GM21825 (cell line): ENCODE data around the gene SRPRB.
A peak's percentile ranks its signal among the peaks of the same experiment; 100 is the strongest.

Source experiments
- ATAC-seq: cut with Tn5 transposase; IDR thresholded peaks from one replicate; pipeline ENCODE4 v1.9.1; 2021; ENCODE audit warnings: mild to moderate bottlenecking, moderate library complexity; ENCODE audit not compliant: unreplicated experiment

The SRPRB gene

GRCh38 chr3:133805702-133806475 is at the start of gene SRPRB:
Gene SRPRB (plus strand): TSS chr3:133805815. CDS start chr3:133805849, 34 bp downstream.
- ATAC-seq: peak; percentile 99

GRCh38 chr3:133756716-133757694 is 48.6 kb upstream of the SRPRB start:
- no peak for ATAC-seq

GRCh38 chr3:133757701-133758567 is 47.7 kb upstream of the SRPRB start:
- no peak for ATAC-seq

GRCh38 chr3:133758568-133758928 is 47.1 kb upstream of the SRPRB start:
- no peak for ATAC-seq

- ATAC-seq: no peak
Measured at GRCh38 chr3:133758964-133759739, 46.5 kb upstream of the SRPRB start.

GRCh38 chr3:133759740-133760305 is 45.8 kb upstream of the SRPRB start:
- no peak for ATAC-seq

GRCh38 chr3:133760916-133761315 is 44.7 kb upstream of the SRPRB start:
- ATAC-seq: no peak

- ATAC-seq: no peak
Measured at GRCh38 chr3:133761605-133762484, 43.8 kb upstream of the SRPRB start.

GRCh38 chr3:133762539-133762938 is 43.1 kb upstream of the SRPRB start:
- ATAC-seq: no peak

- no peak for ATAC-seq
Measured at GRCh38 chr3:133763797-133764683, 41.6 kb upstream of the SRPRB start.

GRCh38 chr3:133765256-133765655 is 40.4 kb upstream of the SRPRB start:
- ATAC-seq: no peak

- no peak for ATAC-seq
Measured at GRCh38 chr3:133767607-133768006, 38.0 kb upstream of the SRPRB start.

- no peak for ATAC-seq
Measured at GRCh38 chr3:133769536-133769935, 36.1 kb upstream of the SRPRB start.

GRCh38 chr3:133773732-133774131 is 31.9 kb upstream of the SRPRB start:
- no peak for ATAC-seq

- no peak for ATAC-seq
Measured at GRCh38 chr3:133775309-133775708, 30.3 kb upstream of the SRPRB start.

GRCh38 chr3:133775835-133776234 is 29.8 kb upstream of the SRPRB start:
- no peak for ATAC-seq

GRCh38 chr3:133776794-133777438 is 28.7 kb upstream of the SRPRB start:
- no peak for ATAC-seq
